Measurements from ENCODE around the gene TMTC1.

GRCh38 chr12:29702222-29702621 lies 81.5 kb downstream of the TMTC1 start:
- TF ChIP-seq EP300 (IDR thresholded peaks at IDR 0.05; ENCODE audit: borderline replicate concordance) (no peak), YY1 (IDR thresholded peaks at IDR 0.05; ENCODE audit: low read depth) (no peak), REST (IDR thresholded peaks at IDR 0.05; ENCODE audit: low read depth) (no peak), USF1 (IDR thresholded peaks at IDR 0.05) (no peak), EGR1 (IDR thresholded peaks at IDR 0.05) (no peak), TCF12 (IDR thresholded peaks at IDR 0.05; ENCODE audit: low read depth) (no peak), TEAD4 (IDR thresholded peaks at IDR 0.05) (no peak), CREB1 (IDR thresholded peaks at IDR 0.05; ENCODE audit: low read depth) (no peak), TAF1 (IDR thresholded peaks at IDR 0.05; ENCODE audit: low read depth) (no peak), RAD21 (IDR thresholded peaks at IDR 0.05; ENCODE audit: low read depth) (no peak), ZBTB7A (IDR thresholded peaks at IDR 0.05; ENCODE audit: low read depth) (no peak), CEBPB (IDR thresholded peaks at IDR 0.05) (no peak), MAX (IDR thresholded peaks at IDR 0.05) (no peak)
